ENCODE measurements around the gene FAM131B. TPM values are rescaled to one million over a fixed set of nuclear protein-coding genes. Genes with fewer than 3 reads are reported as not detected.
A peak's percentile ranks its signal among the peaks of the same experiment; 100 is the strongest.

FAM131B gene
- total RNA-seq, 1 experiment from 2014 or later, result 25.3 TPM

GRCh38 chr7:143389316-143390103 is 27.0 kb upstream of the FAM131B start:
- TF ChIP-seq ZBTB21 (CRISPR knock-in tag; IDR thresholded peaks at IDR 0.05; ENCODE audit: borderline replicate concordance) (peak; percentile 63; the same call in 1 of the 2 replicates), MLX (CRISPR knock-in tag; IDR thresholded peaks at IDR 0.05) (no peak), E2F1 (CRISPR knock-in tag; IDR thresholded peaks at IDR 0.05) (0 out of 2 replicates have a peak, but pooled peaks have one; percentile 42), AFF4 (CRISPR knock-in tag; IDR thresholded peaks at IDR 0.05; ENCODE audit: borderline replicate concordance) (no peak), TP53 (CRISPR knock-in tag; IDR thresholded peaks at IDR 0.05) (0 out of 2 replicates have a peak, but pooled peaks have one; percentile 28), CREM (CRISPR knock-in tag; IDR thresholded peaks at IDR 0.05) (0 out of 2 replicates have a peak, but pooled peaks have one; percentile 26), PRRX2 (CRISPR knock-in tag; IDR thresholded peaks at IDR 0.05) (peak; percentile 31; the same call in 1 of the 2 replicates)
- DNase-seq (ENCODE audit: low spot score) (no peak), ATAC-seq (no peak; the same call in 1 of the 2 replicates)
- ChIA-PET CTCF (interaction anchor here (0.6 to 4.4 kb wide), 8 partner anchors 10 to 68 kb away, joined by 3 to 48 read pairs (median 9); partner anchors contain the start of gene EPHA1), POLR2A (interaction anchor here (0.6 to 7.2 kb wide), 3 partner anchors 9 to 54 kb away, joined by 4 to 62 read pairs (median 10); partner anchors contain the start of gene EPHA1)
- H3K27me3 Mint-ChIP-seq (ENCODE audit: low read depth), result no peaks in the 10 kb centered on the region
- peaks cover 9% of the 10 kb centered on the region for H3K4me1 Mint-ChIP-seq
- peaks cover 52% of the 10 kb centered on the region for H3K36me3 Mint-ChIP-seq
- no peak overlapping the region for H3K4me3 Mint-ChIP-seq
- peak overlapping the region; percentile 82 for H3K27ac Mint-ChIP-seq
- no peaks in the 10 kb centered on the region for H3K9me3 Mint-ChIP-seq

- peak; percentile 33 for ATAC-seq
- DNase-seq (ENCODE audit: low spot score), result peak; percentile 51
- Mint-ChIP-seq H3K4me3 (no peak overlapping the region), H3K27ac (no peak overlapping the region), H3K27me3 (ENCODE audit: low read depth) (no peaks in the 10 kb centered on the region), H3K36me3 (peaks cover 44% of the 10 kb centered on the region), H3K4me1 (peaks cover 9% of the 10 kb centered on the region), H3K9me3 (no peaks in the 10 kb centered on the region)
- peak; percentile 91 for TF ChIP-seq ZNF121 (CRISPR knock-in tag; IDR thresholded peaks at IDR 0.05)
- no peak for TF ChIP-seq RELA (CRISPR knock-in tag; IDR thresholded peaks at IDR 0.05; ENCODE audit: borderline replicate concordance)
- 0 out of 2 replicates have a peak, but pooled peaks have one; percentile 14 for TF ChIP-seq CTCF (IDR thresholded peaks at IDR 0.05)
- POLR2A ChIA-PET, result interaction anchor here (0.8 to 7.2 kb wide), 6 partner anchors 8 to 28 kb away, joined by 3 to 62 read pairs (median 4); partner anchors contain the start of gene EPHA1
- CTCF ChIA-PET, result interaction anchor here (0.6 to 4.4 kb wide), 14 partner anchors 9 to 148 kb away, joined by 3 to 48 read pairs (median 6); partner anchors contain the start of genes EPHA1 and FAM131B
Measured at GRCh38 chr7:143388491-143389101, 26.1 kb upstream of the FAM131B start.

- peaks cover 41% of the 10 kb centered on the region for H3K36me3 Mint-ChIP-seq
- no peak for DNase-seq (ENCODE audit: low spot score)
- ATAC-seq, result no peak
- POLR2A ChIA-PET, result interaction anchor here (0.8 to 7.2 kb wide), 6 partner anchors 8 to 28 kb away, joined by 3 to 62 read pairs (median 4); partner anchors contain the start of gene EPHA1
- H3K4me1 Mint-ChIP-seq, result peaks cover 11% of the 10 kb centered on the region
- CTCF ChIA-PET, result interaction anchor here (0.6 to 4.4 kb wide), 13 partner anchors 8 to 148 kb away, joined by 3 to 48 read pairs (median 5); partner anchors contain the start of genes EPHA1 and FAM131B
- no peak overlapping the region for H3K27ac Mint-ChIP-seq
- TF ChIP-seq TCF7 (CRISPR knock-in tag; IDR thresholded peaks at IDR 0.05; ENCODE audit: low read depth) (no peak), ZMAT4 (CRISPR knock-in tag; IDR thresholded peaks at IDR 0.05) (no peak), ZNF416 (CRISPR knock-in tag; IDR thresholded peaks at IDR 0.05) (no peak), NR2C2 (CRISPR knock-in tag; IDR thresholded peaks at IDR 0.05) (0 out of 2 replicates have a peak, but pooled peaks have one; percentile 6)
- H3K27me3 Mint-ChIP-seq (ENCODE audit: low read depth), result no peaks in the 10 kb centered on the region
- H3K9me3 Mint-ChIP-seq, result no peaks in the 10 kb centered on the region
- H3K4me3 Mint-ChIP-seq, result no peak overlapping the region
Measured at GRCh38 chr7:143388051-143388450, 25.5 kb upstream of the FAM131B start.
